HG03469 (cell line): ENCODE measurements around the gene ERG.

ENCODE experiments used
- ATAC-seq: cut with Tn5 transposase; IDR thresholded peaks from one replicate; pipeline ENCODE4 v1.9.1; 2021; ENCODE audit warnings: mild to moderate bottlenecking, moderate library complexity, moderate number of reproducible peaks; ENCODE audit not compliant: unreplicated experiment

Gene ERG

GRCh38 chr21:38361324-38361723, 137.0 kb downstream of the ERG start:
- no peak for ATAC-seq

DNA sequence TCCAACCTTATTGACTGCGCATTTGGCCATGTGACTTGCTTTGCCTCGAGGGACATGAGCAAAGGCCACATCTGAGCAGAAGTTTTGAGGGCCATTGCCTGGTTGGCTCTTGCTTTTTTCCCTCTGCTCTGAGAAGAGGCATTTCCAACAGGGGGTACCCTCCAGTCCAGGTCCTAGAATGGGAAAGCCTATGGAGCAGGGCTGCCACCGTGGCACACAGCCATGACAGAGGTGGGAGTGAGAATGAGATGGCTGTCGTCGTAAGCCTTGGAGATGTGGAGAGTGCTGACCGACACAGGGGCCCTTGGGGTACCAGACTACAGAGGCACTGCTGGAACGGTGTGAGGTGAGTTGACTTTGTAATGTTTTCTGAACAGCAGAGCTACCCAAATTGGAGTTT, 138.4 kb downstream of the ERG start:
- ATAC-seq: no peak

DNA sequence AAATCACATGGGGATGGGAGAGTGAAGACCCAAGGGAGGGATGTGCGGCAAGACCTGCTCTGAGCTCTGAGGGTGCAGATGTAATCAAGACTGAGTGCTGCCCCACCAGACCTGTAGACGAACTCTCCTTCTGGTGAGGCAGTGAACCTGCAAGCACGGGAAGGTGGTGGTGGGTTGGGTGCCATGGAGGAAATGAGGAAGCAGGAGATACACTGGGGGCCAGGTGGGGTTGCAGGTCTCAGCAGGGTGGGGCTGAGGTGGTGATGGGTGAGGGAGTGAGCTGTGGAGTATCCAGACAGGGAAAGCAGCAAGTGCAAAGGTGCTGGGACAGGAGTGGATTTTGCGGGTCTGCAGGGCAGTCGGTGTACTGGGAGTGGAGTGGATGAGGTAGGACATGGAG, 139.2 kb downstream of the ERG start:
- ATAC-seq: no peak

DNA sequence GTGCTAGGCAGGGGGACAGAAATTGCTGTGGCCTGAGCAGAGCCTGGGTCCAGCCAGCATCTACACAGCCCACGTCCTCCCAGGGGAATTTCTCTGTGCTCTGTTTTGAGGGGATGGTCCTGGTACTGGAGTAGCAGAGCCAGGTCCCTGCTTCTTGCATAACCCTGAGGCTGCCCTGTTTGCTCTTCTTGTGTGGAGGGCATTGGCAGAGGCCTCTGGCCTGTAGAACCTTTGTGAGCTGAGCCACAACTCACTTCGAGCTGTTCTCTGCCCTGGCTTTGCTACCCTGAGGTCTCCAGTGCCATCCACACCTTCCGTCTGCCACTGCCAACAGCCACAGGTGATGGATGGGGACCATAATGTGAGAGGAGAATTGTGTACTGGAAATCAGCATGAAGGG, 139.6 kb downstream of the ERG start:
- no peak for ATAC-seq

- no peak for ATAC-seq
Measured at GRCh38 chr21:38358098-38358497, 140.2 kb downstream of the ERG start.

DNA sequence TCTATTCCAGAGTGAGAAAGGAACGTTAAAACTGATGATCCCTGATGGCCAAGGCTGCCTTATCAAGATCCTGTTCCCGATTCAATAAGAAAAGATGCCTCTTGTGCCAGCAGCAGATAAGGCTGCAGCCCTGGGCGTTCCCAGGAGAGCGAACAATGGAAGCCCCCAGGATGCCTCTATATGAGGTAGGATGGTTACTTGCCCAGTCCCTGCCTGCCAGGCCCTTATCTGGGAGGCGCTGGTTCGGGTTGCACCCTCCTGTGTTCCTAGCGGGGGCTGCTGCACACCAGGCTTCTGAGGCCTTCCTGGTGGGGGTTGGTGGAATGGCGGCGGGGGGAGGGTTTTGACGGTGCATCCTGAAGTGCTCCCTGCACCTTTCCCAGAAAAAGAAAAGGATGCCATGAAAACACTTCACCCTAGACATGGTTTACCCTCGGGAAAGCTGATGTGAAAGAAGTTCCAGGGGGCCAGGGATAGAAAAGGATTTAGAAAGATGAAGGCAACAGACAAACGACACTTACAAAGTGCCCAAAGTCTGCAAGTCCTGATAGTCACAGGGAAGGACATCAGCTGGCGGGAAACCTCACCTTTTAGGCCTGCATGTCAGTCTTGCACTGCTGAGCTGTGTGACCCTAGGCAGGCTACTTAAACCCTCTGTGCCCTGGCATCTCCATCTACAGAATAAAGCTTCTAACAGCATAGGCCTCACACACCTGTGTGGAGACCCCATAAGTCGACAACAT, 141.2 kb downstream of the ERG start:
- ATAC-seq: no peak

GRCh38 chr21:38355992-38356781, 142.1 kb downstream of the ERG start:
- ATAC-seq: no peak

DNA sequence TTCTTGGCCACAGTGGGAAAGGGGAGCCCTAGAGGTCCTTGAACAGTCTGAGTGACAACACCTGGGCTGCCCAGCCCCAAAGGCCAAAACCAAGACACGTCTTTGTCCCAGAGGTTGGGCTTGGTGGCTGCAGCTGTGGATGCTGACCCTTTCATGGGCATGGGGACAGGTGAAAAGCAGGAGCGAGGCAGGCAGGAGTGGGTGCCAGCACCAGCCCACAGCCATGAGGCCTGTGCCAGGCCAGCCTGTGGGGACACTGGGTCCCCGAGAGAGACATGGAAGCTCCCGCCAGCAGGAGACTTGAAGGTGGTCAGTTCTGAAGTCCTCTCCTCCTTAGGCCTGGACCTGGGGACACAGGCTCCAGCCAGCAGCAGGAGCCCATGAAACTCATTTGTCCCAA, 142.9 kb downstream of the ERG start:
- no peak for ATAC-seq

GRCh38 chr21:38354746-38355145, 143.5 kb downstream of the ERG start:
- ATAC-seq: no peak

GRCh38 chr21:38354231-38354630, 144.0 kb downstream of the ERG start:
- ATAC-seq: no peak

GRCh38 chr21:38352536-38353219, 145.6 kb downstream of the ERG start:
- no peak for ATAC-seq

DNA sequence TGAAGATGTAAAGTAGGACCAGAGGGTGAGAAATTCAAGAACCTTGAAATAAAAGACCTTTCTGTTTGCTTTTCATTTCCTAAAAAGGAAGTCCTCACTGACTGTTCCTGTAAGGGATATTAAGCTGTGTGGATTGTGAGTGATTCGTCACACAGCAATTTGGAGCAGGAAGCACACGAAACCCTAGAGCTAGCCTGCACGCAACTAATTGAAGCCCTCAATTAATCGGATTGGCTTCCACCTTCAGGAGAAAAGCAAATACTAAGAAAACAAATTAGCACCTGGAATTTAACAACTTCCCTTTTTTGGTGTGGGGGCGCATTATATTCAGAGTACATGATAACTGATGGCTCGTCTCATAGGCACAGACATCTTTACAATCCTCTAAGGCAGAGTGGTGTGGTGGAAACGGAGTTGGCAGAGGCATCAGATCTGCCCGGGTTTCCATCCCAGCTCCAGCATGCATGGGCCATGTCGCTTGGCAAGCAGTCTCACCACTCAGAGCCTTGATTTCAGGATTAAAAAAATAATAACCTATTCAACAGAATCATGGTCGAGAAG, 146.2 kb downstream of the ERG start:
- no peak for ATAC-seq

DNA sequence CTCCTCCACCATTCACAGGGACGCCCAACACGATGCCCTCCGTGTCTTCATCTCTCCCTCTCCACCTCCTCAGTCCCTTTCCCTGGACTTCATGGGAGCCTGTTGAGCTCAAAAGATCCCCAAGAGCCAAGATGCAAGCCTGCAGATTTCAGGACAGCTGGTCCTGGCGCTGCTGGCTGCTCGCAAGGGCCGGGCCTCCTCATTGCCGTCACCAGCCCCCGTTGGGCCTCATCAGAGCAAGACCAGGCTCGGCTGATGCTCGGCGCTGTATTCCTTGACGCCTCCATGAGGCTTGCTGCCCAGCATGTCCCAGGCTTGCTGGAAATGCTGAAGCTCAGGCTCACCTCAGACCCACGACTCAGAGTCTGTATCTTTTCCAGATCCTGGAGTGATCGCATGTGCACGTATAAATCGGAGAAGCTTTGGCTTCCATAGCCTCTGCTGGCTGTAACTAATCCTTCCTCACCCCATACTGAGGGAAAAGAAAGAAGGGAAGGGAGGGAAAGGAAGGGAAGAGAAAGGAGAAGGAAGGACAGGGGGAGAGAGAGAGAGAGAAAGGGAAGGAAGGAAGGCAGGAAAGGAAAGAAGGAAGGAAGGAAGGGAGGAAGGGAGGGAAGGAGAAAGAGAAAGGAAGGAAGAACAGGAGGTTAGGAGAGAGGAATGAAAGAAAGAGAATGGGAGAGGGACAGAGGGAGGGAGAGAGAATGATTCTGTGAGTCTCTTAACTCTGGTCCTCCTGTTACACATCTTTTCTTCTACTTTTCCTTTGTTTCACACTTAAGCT, 146.9 kb downstream of the ERG start:
- ATAC-seq: no peak

DNA sequence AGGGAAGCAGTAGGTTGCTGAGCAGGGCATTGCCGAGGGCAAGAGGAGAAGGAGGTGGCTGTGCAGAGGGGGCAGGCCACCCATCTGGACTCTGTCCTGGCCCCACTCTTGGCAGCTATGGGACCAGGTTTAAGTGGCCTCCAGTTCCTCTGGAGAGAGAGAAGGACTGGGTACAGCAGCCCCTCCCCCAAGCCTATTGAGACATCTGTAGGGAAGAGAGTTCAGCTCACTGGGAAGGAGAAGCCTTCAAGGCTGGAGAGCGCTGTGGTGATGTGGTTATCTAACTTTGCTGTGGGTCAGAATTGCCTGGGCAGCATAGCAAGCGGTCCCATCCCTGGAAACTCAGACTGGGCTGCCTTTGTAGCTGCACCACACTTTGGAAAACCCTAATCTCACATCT, 147.6 kb downstream of the ERG start:
- no peak for ATAC-seq

DNA sequence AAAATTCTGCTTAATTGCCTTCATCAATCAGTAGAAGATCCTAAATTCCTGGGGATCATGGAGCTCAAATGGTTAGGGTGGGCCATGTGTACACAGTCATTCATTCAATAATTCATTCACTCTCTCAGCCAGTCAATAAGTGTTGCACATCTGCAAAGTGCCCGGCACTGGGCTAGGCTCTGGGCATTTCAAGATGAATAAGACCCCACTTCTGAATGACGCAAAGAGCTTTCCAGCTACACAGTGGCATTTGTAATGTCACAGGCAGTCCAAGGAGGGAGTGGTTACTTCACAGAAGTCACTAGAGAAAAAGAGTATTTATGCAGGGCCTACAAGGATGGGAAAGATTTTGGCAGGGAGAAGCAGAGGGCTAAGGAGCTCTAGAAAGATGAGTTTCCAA, 148.3 kb downstream of the ERG start:
- ATAC-seq: no peak

DNA sequence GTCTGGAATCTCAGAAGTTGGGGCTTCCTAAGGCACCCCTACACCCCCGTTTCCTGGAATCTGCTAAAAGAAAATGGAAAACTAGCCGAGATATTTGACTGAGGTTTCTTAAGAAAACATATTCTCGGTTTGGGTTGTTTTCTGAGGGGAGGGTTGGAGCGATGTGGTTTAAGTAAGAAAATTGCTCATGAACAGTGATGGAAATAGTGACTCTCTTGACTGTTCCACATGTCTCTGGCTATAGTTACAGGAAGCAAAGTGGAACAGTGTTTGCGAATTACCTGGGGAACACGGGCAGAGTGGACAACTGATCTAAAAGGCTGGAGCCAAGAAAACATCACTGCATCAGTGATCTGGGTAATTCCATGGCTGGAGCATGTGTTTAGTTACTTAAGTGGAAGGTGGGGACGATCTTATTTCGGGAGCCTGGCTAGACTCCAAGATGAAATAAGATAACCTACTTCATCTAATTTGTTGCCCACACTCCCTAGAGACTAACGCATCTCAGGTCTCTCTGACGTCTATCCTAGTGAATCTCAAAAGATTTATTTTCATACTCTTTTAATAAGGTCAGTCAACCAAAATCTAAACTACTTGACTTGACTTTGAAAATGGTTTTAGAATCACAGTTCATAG, 149.0 kb downstream of the ERG start:
- ATAC-seq: no peak

GRCh38 chr21:38346286-38346685, 152.0 kb downstream of the ERG start:
- no peak for ATAC-seq

DNA sequence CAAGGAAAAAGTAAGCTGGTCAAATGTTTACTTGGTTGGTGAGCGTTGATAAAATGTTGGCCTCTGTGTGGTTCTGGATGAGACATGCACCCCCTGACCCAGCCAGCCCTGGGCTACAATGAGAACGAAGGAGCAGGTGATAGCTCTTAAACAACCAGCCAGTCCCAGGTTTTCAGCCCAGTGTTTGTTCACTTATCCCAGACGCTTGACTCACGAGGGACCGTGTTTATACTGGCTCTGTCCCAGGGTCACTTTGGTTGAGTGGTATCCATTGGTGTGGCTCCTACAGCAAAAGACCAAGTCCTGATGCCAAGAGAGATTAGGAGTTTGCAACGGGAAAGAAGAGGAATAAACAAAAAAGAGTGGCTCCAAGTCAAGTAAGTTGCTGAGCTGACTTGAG, 154.6 kb downstream of the ERG start:
- ATAC-seq: no peak

DNA sequence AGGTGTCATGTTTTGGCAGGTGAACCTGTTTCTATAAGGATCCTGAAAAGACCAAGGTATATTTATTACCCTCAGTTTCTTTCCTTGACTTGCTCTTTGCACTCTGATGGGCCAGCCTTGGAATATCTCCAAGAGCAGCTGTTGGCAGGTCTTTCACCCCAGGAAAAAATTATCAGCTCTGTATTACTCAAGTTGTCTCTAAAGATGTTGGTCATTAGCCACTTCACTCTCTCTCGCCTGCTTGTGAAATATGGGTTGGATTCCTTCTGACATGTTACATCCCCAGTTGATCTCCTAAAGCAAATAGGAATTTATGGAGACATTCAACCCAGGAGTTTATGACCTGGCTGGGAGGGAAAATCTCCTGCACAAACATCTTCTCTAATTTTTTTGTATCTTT, 155.5 kb downstream of the ERG start:
- ATAC-seq: no peak

GRCh38 chr21:38341546-38342012, 156.7 kb downstream of the ERG start:
- no peak for ATAC-seq
